Astrocyte (in vitro differentiated cells and primary cell): Measurements from ENCODE around the gene DUSP23.

Source experiments
- EZH2 ChIP-seq: IDR thresholded peaks from 2 replicates; pipeline ENCODE4 v1.6.1; 2012; ENCODE audit warnings: mild to moderate bottlenecking, low read length, inconsistent platforms; ENCODE audit not compliant: insufficient read depth
- TF ChIP-seq, protein P1 (sequence below): IDR thresholded peaks from 2 replicates; pipeline ENCODE4 v1.5.1; 2011; ENCODE audit warnings: low read depth, mild to moderate bottlenecking, inconsistent platforms, low read length, moderate library complexity; ENCODE audit not compliant: insufficient read depth

DNA sequence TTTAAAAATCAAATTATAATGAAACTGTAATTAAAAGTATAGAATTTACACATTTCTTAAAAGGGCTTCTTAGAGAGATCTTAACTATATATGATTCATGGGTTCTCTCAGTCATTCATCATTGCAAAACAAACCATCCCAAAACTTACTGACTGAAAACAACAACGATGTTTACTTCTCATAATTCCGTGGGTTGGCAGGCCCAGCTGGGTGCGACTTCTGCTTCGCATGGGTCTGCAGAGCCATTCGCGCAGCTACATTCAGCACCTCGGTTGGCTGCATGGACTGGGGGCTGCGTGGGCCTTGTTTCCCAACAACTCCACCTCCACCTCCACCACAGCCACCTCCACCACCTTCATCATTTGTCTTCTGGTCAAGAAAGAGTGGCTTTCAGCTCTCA, 50.0 kb downstream of the DUSP23 start:
- TF ChIP-seq, protein P1, sequence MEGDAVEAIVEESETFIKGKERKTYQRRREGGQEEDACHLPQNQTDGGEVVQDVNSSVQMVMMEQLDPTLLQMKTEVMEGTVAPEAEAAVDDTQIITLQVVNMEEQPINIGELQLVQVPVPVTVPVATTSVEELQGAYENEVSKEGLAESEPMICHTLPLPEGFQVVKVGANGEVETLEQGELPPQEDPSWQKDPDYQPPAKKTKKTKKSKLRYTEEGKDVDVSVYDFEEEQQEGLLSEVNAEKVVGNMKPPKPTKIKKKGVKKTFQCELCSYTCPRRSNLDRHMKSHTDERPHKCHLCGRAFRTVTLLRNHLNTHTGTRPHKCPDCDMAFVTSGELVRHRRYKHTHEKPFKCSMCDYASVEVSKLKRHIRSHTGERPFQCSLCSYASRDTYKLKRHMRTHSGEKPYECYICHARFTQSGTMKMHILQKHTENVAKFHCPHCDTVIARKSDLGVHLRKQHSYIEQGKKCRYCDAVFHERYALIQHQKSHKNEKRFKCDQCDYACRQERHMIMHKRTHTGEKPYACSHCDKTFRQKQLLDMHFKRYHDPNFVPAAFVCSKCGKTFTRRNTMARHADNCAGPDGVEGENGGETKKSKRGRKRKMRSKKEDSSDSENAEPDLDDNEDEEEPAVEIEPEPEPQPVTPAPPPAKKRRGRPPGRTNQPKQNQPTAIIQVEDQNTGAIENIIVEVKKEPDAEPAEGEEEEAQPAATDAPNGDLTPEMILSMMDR, result no peak
- no peak for TF ChIP-seq EZH2
